Stimulated activated naive CD8-positive, alpha-beta T cell treated with anti-CD3 and anti-CD28 coated beads, Interleukin-15, Interleukin-2, amounts not matched to agents 100 U/mL and 50 U/mL, for 24 hours (primary cell): ENCODE results near the gene TOB1.
A peak's percentile ranks its signal among the peaks of the same experiment; 100 is the strongest.
"Not testable (repeated sequence)": the region's sequence is repeated elsewhere in the genome, so short reads cannot be mapped to it uniquely, and the experiment has no call there.

ENCODE experiments used
- ATAC-seq: fragments of 150-1000 bp; cut with Tn5 transposase; one replicate; pipeline ENCODE4 v1.10.0; 2021
- DNase-seq: peaks from one replicate; pipeline ENCODE4 v3.0.0; 2021

The TOB1 gene

GRCh38 chr17:50868602-50869001 lies 2.4 kb upstream of the TOB1 start:
- DNase-seq (no peak), ATAC-seq (no peak)

- no peak for ATAC-seq
- DNase-seq, result no peak
Observed at GRCh38 chr17:50868140-50868438, 1.9 kb upstream of the TOB1 start.

- ATAC-seq (peak; percentile 44), DNase-seq (peak; percentile 85)
Observed at GRCh38 chr17:50867363-50868139, 1.4 kb upstream of the TOB1 start.

- DNase-seq (peak; percentile 73), ATAC-seq (peak; percentile 5)
Observed at GRCh38 chr17:50866950-50867362, 802 bp upstream of the TOB1 start.

- DNase-seq (no peak), ATAC-seq (peak; percentile 2)
Observed at GRCh38 chr17:50865868-50866260, 290 bp downstream of the TOB1 start.

GRCh38 chr17:50865060-50865867 lies 890 bp downstream of the TOB1 start:
- DNase-seq (peak; percentile 50), ATAC-seq (no peak)

GRCh38 chr17:50864747-50865059 lies 1.5 kb downstream of the TOB1 start:
- no peak for DNase-seq
- no peak for ATAC-seq

GRCh38 chr17:50863931-50864330 lies 2.2 kb downstream of the TOB1 start:
- DNase-seq (no peak), ATAC-seq (no peak)

GRCh38 chr17:50863221-50863843 lies 2.8 kb downstream of the TOB1 start:
- ATAC-seq, result no peak
- peak; percentile 68 for DNase-seq

- ATAC-seq (no peak), DNase-seq (no peak)
Observed at GRCh38 chr17:50861822-50862528, 4.2 kb downstream of the TOB1 start.

GRCh38 chr17:50861334-50861676 lies 4.8 kb downstream of the TOB1 start:
- no peak for DNase-seq
- no peak for ATAC-seq

- ATAC-seq, DNase-seq: not testable (repeated sequence)
Observed at GRCh38 chr17:50859727-50860126, 6.4 kb downstream of the TOB1 start.

GRCh38 chr17:50858486-50859225 lies 7.5 kb downstream of the TOB1 start:
- ATAC-seq (no peak), DNase-seq (no peak)

GRCh38 chr17:50856431-50856830 lies 9.7 kb downstream of the TOB1 start:
- ATAC-seq, result no peak
- DNase-seq, result no peak

GRCh38 chr17:50855708-50856330 lies 10.3 kb downstream of the TOB1 start:
- ATAC-seq (no peak), DNase-seq (no peak)

GRCh38 chr17:50853781-50854180 lies 12.4 kb downstream of the TOB1 start:
- ATAC-seq (no peak), DNase-seq (no peak)

- DNase-seq, result no peak
Observed at GRCh38 chr17:50853015-50853615, 13.0 kb downstream of the TOB1 start.

GRCh38 chr17:50850640-50851039 lies 15.5 kb downstream of the TOB1 start:
- DNase-seq (no peak), ATAC-seq (no peak)

More at GRCh38 chr17:50853015-50853615, 13.0 kb downstream of the TOB1 start:
- ATAC-seq, result no peak

GRCh38 chr17:50848711-50849110 lies 17.4 kb downstream of the TOB1 start:
- ATAC-seq, result no peak
- no peak for DNase-seq

- no peak for ATAC-seq
Observed at GRCh38 chr17:50848039-50848438, 18.1 kb downstream of the TOB1 start.

GRCh38 chr17:50847566-50847965 lies 18.6 kb downstream of the TOB1 start:
- DNase-seq (no peak), ATAC-seq (no peak)

More at GRCh38 chr17:50848039-50848438, 18.1 kb downstream of the TOB1 start:
- DNase-seq, result no peak
